Stimulated activated CD8-positive, alpha-beta memory T cell treated with anti-CD3 and anti-CD28 coated beads, Interleukin-15, amount 100 ng/mL, for 1 hour (primary cell): ENCODE data around the gene PTGER2.

Experiments
- DNase-seq: peaks from one replicate; pipeline ENCODE4 v3.0.0-alpha.2; 2020; ENCODE audit warnings: low read depth

Gene PTGER2

DNA sequence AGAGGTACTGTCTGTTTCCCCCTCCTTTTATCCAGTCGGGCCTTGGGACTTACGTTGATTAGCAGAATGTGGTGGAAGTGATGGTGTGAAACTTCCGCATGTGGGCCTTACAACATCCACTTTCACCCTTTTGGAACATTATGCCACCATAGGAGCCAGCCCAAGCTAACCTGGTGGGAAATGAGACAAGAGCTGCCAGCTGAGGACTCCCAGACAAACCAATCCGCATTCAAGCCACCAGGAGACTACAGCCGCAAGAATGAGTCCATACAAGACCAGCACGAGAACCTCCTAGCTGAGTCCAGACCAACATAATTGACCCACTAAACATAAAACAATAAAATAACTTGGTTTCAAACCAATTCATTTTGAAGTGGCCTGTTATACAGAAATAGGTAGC, 9.1 kb upstream of the PTGER2 start:
- no peak for DNase-seq

GRCh38 chr14:52307376-52307775, 6.7 kb upstream of the PTGER2 start:
- DNase-seq = no peak

DNA sequence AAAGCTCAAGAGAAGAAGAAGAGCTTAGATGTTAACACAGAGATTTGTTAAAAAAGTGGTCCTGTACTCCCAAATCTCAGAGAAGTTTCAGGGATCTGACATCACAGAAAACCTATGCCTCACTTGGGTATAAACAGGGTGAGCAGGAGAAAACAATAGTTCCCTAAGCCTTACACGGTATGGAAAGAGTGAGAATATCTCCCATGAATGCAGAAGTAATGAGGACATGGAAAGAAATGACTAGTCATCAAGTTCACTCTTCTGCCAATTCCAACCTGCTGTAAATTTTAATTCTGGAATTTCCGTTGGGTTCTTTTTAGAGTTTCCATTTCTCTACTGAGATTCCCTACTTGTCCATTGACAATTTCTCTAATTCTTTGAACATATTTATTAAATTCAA, 6.2 kb upstream of the PTGER2 start:
- no peak for DNase-seq

DNA sequence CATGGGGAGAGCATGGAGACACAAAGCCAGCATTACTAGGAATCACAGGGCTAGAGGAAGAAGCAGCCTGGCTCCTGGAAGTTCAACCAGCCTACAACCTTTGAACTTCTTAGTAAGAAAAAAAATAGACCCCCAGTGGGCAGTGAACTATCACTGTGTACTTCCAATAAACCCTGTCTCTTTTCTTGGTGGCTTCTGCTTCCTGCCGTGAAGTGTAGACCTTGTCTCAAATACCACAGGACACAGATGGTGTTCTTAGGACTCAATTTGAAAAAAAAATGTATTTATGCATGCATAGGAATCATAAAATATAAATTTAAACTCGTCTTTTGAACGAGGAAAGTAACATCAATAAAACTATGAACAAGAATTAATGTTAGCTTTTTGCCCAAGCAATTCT, 3.6 kb upstream of the PTGER2 start:
- no peak for DNase-seq

DNA sequence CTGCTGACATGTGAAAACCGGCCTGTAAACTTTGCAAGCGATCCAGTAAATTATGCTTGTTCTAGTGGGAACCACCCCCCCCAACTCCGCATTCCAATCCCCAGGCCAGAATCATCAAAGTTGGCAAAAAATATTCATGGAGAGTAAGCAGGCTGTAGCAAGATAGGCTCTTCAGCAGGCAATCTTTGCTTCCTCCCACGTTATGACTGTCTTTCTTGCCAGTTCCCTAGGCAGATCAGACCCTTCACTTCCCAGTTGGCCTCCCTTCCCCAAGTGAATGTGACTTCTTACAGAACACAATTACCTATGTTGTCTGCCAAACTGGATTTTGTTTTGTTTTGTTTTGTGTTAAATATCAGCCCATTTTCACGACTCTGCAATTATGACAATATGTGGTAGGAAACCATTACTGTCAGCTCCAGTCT, 1.2 kb upstream of the PTGER2 start:
- DNase-seq = no peak

DNA sequence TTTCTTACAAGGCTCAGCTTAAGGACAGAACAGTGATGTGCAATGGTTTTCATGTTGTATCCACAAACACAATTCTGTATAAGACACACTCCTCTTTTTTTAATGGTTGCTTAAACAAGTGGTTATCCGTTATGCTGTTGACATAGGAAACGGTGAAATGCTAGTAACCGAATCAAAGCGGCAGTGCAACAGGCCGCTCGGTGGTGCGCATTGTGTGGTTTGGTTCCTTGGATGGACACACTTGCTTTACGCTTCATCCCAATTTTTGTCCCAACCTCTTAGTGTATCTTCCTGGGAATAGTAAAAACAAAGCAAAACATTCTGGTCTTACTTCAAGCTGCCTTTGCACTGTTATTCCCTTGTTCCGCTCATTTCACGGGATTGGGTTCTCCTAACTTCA, 650 bp upstream of the PTGER2 start:
- no peak for DNase-seq

GRCh38 chr14:52314595-52315354, 663 bp downstream of the PTGER2 start:
- DNase-seq = no peak

DNA sequence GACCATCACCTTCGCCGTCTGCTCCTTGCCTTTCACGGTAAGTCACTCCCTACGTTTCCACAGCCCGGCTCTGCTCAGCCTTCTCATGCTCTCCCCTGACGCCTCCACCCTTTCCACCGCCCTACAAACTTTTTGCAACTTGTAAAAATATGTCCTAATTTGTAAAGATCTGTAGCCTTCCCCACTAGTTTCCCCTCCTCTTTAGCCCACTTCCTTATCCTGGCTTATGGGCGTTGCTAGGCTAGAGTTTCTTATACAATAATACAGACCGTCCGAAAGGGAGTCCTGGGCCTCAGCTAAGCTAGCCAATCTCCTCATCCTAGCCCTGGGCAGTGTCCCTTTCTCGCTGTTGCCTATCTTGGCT, 1.2 kb downstream of the PTGER2 start:
- no peak for DNase-seq

- no peak for DNase-seq
These were observed 4.0 kb downstream of the PTGER2 start for GRCh38 chr14:52318062-52318461.

DNA sequence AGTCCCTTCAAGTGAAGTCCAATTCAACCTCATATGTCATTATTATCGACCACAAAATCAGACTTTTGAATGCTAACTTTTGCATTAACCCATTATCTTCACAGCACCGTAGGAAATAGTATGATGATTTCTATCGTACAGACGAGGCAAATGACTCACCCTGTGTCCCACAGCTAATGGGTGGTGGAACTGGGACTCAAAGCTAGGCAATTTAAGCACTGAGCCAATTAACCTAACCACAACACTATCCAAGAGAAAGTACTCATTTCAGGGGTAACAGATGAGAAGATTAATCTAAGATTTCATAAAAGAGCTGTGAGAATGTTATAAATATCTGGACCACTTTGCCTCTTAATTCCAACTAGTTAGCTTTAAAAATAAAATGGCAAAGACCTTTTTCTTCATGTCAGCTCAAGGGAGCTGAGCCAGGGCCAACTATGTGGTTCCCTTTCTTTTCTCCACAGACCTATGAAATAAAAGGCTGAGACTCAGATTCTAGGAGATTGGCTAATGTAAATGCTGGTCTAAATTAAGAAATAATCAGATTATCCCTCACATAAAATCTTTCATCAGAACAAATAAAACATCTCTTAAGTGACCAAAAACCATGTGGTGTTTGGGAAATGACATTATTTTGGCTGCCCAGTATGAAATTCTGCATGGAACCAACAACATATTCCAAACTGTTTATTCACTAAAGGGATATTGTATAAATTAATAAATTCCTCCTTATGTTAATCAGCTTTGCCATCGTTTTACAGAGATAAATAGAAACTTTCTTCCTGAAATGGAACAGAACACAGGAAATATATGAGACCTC, 4.9 kb downstream of the PTGER2 start:
- no peak for DNase-seq

DNA sequence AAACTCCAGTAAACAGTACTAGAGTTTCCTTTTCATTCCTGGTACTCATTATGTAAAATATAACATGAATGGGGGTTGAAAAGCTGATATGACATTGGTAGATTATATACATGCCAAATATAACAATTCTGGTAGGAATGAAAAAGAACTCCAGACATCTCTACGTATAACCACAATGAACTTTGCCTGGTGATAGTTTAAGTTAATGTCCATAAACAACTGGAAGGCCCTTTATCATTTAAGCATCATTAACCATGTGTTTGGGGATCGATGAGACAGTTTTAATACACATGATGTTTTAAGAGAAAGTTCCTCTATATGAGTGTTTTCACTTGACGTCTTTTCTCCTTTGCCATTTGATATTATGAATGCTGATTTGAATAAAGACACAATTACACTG, 5.8 kb downstream of the PTGER2 start:
- DNase-seq = no peak

DNA sequence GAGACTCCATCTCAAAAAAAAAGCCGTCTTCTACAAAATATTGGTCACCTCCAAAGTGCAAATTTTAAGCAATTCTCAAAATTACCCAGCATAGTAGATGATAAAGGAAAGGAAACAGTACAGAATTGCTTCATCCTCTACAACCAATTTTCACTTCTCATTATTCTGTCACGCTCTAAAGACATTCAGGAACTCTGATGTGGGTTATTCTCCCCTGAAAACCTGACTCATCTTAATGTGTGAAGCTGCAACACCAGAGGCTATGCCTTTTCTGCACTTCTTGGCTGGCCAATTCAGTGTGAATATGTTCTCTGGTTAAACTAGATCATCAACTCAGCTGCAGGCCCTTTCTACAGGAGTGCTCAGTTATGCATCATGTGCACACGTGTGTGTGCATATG, 11.0 kb downstream of the PTGER2 start:
- DNase-seq = no peak

- no peak for DNase-seq
These were observed 11.5 kb downstream of the PTGER2 start for GRCh38 chr14:52325630-52326029.

- DNase-seq = no peak
These were observed 13.5 kb downstream of the PTGER2 start for GRCh38 chr14:52327374-52328226.

DNA sequence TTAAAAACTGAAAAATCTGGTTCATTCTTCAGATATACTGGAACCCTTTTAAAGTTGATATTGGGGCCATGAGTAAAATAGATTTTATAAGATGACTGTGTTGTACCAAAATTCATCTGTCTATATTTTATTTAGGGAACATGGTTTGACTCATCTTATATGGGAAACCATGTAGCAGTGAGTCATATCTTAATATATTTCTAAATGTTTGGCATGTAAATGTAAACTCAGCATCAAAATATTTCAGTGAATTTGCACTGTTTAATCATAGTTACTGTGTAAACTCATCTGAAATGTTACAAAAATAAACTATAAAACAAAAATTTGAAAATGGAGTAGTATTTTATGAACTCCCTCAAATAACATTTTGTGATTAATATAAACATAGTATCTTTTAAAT, 14.2 kb downstream of the PTGER2 start:
- no peak for DNase-seq

DNA sequence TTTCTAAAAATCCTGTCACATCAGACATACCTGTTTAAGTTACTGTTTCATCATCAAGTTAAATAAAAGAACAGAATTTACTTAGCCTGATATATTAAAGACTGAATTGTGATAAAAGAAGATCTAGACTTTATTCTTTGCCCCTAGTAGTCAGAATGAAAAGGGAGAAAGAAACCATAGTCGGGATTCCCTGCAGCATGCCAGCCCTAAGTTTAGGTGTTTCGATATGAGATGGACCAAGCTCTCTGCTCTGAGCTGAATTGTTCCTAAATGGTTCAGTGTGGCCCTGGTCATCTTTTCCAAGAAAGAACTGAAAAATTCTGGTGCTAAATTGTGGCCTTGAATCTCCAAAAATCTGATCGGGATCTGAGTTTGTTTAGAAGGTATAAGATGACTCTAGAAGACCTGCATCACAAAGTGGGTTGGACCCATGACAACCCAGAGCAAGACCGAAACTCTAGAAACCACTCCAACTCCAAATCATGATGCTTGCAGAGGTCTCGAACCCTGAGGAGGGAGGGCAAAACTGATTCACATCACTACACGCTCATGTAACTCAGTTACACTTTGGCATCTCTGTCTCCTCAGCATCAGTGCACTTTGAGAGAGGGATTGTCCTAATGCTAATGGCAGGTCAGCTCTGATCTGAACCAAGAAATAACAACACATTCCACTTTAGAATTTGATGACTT, 15.7 kb downstream of the PTGER2 start:
- DNase-seq = no peak

DNA sequence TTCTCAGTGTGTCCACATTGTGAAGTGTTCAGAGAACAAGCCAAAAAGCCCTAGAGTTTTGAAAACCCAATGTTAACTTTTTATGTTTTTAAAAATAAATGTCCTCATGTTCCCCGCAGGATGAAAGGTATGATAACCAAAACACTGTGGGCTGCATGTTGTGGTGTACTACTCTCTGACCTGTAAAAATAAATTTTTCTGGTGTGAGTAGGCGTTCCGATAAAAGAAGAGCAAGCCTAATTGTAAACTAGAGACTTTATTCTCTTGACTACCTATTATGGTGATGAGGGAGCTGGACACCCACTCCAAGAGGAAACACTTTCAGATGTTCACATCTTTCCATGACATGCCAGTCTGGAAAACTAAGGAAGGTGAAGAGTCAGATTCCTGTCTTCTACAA, 18.2 kb downstream of the PTGER2 start:
- no peak for DNase-seq

GRCh38 chr14:52333108-52333507, 19.0 kb downstream of the PTGER2 start:
- DNase-seq = no peak

DNA sequence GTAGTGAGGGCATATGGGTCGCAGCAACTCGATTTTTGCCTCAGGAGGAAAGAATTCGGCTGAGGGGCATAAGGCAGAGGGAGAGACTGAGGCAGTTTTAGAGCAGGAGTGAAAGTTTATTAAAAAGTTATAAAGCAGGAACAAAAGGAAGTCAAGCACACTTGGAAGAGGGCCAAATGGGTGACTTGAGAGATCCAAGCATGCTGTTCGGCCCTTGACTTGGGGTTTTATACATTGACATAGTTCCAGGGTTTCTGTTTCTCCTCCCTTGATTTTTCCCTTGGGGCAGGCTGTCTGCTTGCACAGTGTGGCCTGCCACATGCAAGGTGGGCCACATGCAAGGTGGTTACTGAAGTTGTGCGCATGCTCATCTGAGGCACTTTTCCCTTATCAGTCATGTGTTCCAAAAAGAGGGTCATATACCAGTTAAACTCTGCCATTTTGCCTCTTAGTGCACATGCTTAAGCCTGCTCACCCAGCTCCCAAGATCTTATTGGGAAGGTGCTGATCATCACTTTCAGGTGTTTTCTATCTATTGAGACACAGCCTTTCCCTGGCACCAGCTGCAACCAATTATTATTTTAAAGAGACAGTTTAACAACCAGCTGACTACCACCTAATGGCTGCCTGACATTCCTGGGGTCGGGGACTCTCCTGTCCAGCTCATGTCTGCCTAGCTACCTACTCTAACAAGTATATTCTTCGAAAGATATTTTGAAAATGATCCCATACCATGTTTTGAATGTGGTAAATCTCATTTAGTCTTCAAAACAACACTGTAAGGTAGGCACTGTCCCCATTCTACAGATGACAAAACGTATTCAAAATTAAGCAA, 19.9 kb downstream of the PTGER2 start:
- DNase-seq = no peak

- DNase-seq = no peak
These were observed 22.1 kb downstream of the PTGER2 start for GRCh38 chr14:52336241-52336640.

DNA sequence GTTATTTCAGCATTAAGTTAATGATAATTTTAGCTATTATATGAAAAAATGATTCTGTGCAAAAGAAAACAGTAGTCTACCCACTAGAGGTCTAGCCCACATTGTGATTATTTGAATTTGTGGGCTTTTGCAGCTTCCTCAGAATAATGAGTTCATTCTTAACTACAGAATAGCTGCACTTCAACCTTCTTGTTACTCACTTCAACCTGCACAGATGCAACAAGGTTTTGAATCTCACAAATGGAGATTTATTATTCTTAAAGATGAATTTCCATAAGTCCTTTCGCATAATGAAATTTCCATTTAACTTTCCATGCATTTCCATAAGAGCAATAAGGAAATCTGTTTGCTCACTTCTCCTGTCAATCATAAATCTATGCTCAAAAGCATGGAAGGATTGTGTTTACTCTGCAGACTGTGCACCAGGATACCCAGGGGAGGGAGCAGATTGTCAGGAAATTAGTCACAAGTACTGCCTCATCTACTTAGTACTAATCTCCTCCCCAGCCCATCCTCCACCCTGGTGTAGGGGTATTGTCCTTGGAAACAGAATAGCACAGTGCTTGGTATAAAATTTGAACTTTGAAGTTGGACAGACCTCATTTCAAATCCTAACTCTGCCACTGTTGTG, 24.1 kb downstream of the PTGER2 start:
- no peak for DNase-seq
